GM18517 (cell line): Measurements from ENCODE around the gene ANP32D.
"Not testable (repeated sequence)": the region's sequence is repeated elsewhere in the genome, so short reads cannot be mapped to it uniquely, and the experiment has no call there.

ENCODE experiments used
- ATAC-seq: cut with Tn5 transposase; IDR thresholded peaks from one replicate; pipeline ENCODE4 v1.9.1; 2021; ENCODE audit warnings: mild to moderate bottlenecking, moderate library complexity; ENCODE audit not compliant: unreplicated experiment

Gene ANP32D

GRCh38 chr12:48472259-48472658 is at the start of gene ANP32D:
Gene ANP32D, plus strand, starts transcription at chr12:48472559. Its CDS starts 106 bp downstream, at chr12:48472665.
- ATAC-seq = no peak

GRCh38 chr12:48423171-48423570 is 49.2 kb upstream of the ANP32D start:
- no peak for ATAC-seq

GRCh38 chr12:48424644-48425043 is 47.7 kb upstream of the ANP32D start:
- ATAC-seq = no peak

- ATAC-seq = not testable (repeated sequence)
These were observed 38.3 kb upstream of the ANP32D start for GRCh38 chr12:48434016-48434415.

GRCh38 chr12:48441069-48441468 is 31.3 kb upstream of the ANP32D start:
- no peak for ATAC-seq

DNA sequence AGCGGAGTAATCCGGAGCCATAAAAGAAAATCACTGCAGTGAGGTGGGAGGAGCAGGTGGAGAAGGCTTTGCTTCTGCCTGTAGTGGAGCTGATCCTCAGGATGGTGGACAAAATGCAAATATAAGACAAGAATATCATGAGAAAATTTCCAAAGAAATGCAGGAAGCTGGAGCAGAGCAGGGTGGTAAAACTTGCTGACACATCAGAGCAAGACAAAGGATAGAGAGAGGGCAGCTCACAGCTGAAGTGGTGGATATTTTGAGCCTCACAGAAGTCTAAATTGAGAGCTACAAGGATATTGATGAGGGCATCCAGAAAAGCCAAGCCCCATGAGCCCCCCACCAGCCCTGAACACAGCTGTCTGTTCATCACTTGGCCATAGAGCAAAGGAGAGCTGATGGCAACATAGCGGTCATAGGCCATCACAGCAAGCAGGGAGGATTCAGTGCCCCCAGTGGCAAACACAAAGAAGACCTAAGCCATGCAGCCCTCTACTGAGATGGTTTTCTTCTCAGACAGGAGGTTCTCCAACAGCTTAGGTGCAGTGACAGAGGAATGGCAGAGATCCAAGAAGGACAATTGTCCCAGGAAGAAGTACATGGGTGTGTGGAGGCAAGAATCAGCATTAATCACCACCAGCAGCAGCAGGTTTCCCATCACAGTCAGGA is 30.0 kb upstream of the ANP32D start:
- ATAC-seq = no peak

- ATAC-seq = no peak
These were observed 26.8 kb upstream of the ANP32D start for GRCh38 chr12:48445538-48445937.

GRCh38 chr12:48446161-48446776 is 26.1 kb upstream of the ANP32D start:
- no peak for ATAC-seq

GRCh38 chr12:48447755-48448154 is 24.6 kb upstream of the ANP32D start:
- ATAC-seq = no peak

- ATAC-seq = no peak
These were observed 21.0 kb upstream of the ANP32D start for GRCh38 chr12:48451372-48451771.

DNA sequence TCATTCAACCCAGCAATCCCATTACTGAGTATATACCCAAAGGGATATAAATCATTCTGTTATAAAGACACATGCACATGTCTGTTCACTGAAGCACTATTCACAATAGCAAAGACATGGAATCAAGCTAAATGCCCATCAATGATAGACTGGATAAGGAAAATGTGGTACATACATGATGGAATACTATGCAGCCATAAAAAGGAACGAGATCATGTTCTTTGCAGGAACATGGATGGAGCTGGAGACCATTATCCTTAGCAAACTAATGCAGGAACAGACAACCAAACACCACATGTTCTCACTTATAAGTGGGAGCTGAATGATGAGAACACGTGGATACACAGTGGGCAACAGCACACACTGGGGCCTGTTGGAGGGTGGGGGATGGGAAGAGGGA is 19.4 kb upstream of the ANP32D start:
- ATAC-seq = not testable (repeated sequence)

GRCh38 chr12:48454667-48455066 is 17.7 kb upstream of the ANP32D start:
- no peak for ATAC-seq

- no peak for ATAC-seq
These were observed 17.2 kb upstream of the ANP32D start for GRCh38 chr12:48455116-48455515.

GRCh38 chr12:48459259-48459658 is 13.1 kb upstream of the ANP32D start:
- no peak for ATAC-seq

DNA sequence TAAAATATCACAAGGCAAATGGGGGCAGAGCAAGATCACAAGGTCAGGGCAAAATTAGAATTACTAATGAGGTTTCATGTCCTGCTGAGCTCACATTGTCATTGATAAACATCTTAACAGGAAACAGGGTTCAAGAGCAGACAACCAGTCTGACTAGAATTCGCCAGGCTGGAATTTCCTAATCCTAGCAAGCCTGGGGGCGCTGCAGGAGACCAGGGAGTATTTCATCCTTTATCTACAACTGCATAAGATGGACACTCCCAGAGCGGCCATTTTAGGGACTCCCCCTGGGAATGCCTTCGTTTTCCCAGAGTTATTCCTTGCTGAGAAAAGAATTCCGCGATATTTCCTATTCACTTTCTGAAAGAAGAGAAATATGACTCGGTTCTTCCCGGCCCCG is 3.3 kb upstream of the ANP32D start:
- not testable (repeated sequence) for ATAC-seq

DNA sequence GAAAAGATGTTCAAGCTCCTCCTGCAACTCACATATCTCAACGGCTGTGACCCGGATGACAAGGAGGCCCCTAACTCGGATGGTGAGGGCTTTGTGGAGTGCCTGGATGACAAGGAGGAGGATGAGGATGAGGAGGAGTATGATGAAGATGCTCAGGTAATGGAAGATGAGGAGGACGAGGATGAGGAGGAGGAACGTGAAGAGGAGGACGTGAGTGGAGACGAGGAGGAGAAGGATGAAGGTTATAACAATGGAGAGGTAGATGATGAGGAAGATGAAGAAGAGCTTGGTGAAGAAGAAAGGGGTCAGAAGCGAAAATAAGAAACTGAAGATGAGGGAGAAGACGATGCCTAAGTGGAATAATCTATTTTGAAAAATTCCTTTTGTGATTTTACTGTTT is 702 bp downstream of the ANP32D start:
- no peak for ATAC-seq

- ATAC-seq = not testable (repeated sequence)
These were observed 2.1 kb downstream of the ANP32D start for GRCh38 chr12:48474497-48474896.

- no peak for ATAC-seq
These were observed 9.8 kb downstream of the ANP32D start, which contains the start of gene C12orf54 for GRCh38 chr12:48482198-48482597. Gene C12orf54, plus strand, starts transcription at chr12:48482498. Its CDS starts 799 bp downstream, at chr12:48483297.

GRCh38 chr12:48482930-48483329 is 10.6 kb downstream of the ANP32D start:
- no peak for ATAC-seq

- no peak for ATAC-seq
These were observed 13.9 kb downstream of the ANP32D start for GRCh38 chr12:48486261-48486660.

GRCh38 chr12:48486679-48487078 is 14.3 kb downstream of the ANP32D start:
- ATAC-seq = no peak

GRCh38 chr12:48489012-48489411 is 16.7 kb downstream of the ANP32D start:
- ATAC-seq = peak; percentile 93

- ATAC-seq = not testable (repeated sequence)
These were observed 17.1 kb downstream of the ANP32D start for GRCh38 chr12:48489456-48489855.
